ENCODE results near the gene ELMO3. TPM values are rescaled to one million over a fixed set of nuclear protein-coding genes. Genes with fewer than 3 reads are reported as not detected.

The ELMO3 gene
- total and polyA plus RNA-seq, 7 donors, result 0.26 to 0.82 (median 0.53) TPM

GRCh38 chr16:67246081-67246755 is 47.3 kb downstream of the ELMO3 start:
- Histone ChIP-seq H3K36me3 (ENCODE audit: insufficient read depth in 1 of 2, low read depth in 1 of 2) (no peaks in the 10 kb centered on the region), H3K4me3 (peak overlapping the region; percentile 94), H3K27ac (peak overlapping the region; percentile 99), H3K4me1 (peaks cover 51% of the 10 kb centered on the region), H3K27me3 (ENCODE audit: insufficient read depth in 3 of 3, low read length in 2 of 3) (no peaks in the 10 kb centered on the region), H3K9me3 (no peaks in the 10 kb centered on the region)
- intact Hi-C loops (cut with DNase I), result no loop called here
- DNase-seq (peak; percentile 83 to 91), ATAC-seq (peak; percentile 33 to 58 (median 44))
- WGBS, 3 donors, result 0% methylated on average over 38 to 48 of the region's 48 CpGs
- peak; percentile 33 for TF ChIP-seq CTCF (IDR thresholded peaks at IDR 0.05)

GRCh38 chr16:67246756-67247191 is 47.8 kb downstream of the ELMO3 start:
- peak; percentile 8 to 30 (median 10) for ATAC-seq
- no peak for DNase-seq
- Histone ChIP-seq H3K9me3 (no peaks in the 10 kb centered on the region), H3K4me1 (peaks cover 45% of the 10 kb centered on the region), H3K36me3 (ENCODE audit: insufficient read depth in 1 of 2, low read depth in 1 of 2) (no peaks in the 10 kb centered on the region), H3K27me3 (ENCODE audit: insufficient read depth in 3 of 3, low read length in 2 of 3) (no peaks in the 10 kb centered on the region), H3K4me3 (peak overlapping the region; percentile 94), H3K27ac (peak overlapping the region; percentile 99)
- TF ChIP-seq CTCF (IDR thresholded peaks at IDR 0.05), result no peak
- intact Hi-C loops (cut with DNase I), result no loop called here
- 0 to 1% (median 0%) methylated on average over 20 to 26 of the region's 26 CpGs for WGBS, 3 donors

GRCh38 chr16:67247192-67248072 is 48.5 kb downstream of the ELMO3 start, which contains the start of gene FHOD1:
FHOD1 (minus strand) TSS chr16:67247481; CDS start chr16:67247410, 71 bp downstream.
- Histone ChIP-seq H3K4me1 (peaks cover 38% of the 10 kb centered on the region), H3K27ac (peak within 1 kb of the TSS; percentile 99), H3K36me3 (ENCODE audit: insufficient read depth in 1 of 2, low read depth in 1 of 2) (no peaks in the 10 kb centered on the region), H3K4me3 (peak within 1 kb of the TSS; percentile 94), H3K27me3 (ENCODE audit: insufficient read depth in 3 of 3, low read length in 2 of 3) (no peaks in the 10 kb centered on the region), H3K9me3 (no peaks in the 10 kb centered on the region)
- no peak for TF ChIP-seq CTCF (IDR thresholded peaks at IDR 0.05)
- 0% methylated on average over 53 to 60 of the region's 60 CpGs for WGBS, 3 donors
- intact Hi-C loops (cut with DNase I), result no loop called here
- peak; percentile 98 to 99 for DNase-seq
- ATAC-seq, result peak; percentile 63 to 71 (median 70)

GRCh38 chr16:67248073-67248400 is 49.1 kb downstream of the ELMO3 start:
- DNase-seq (no peak), ATAC-seq (no peak)
- no peaks in the 10 kb centered on the region for H3K36me3 ChIP-seq (ENCODE audit: insufficient read depth in 1 of 2, low read depth in 1 of 2)
- TF ChIP-seq CTCF (IDR thresholded peaks at IDR 0.05), result no peak
- H3K4me3 ChIP-seq, result peak overlapping the region; percentile 94
- peak overlapping the region; percentile 99 for H3K27ac ChIP-seq
- H3K9me3 ChIP-seq, result no peaks in the 10 kb centered on the region
- WGBS, 3 donors, result 1 to 9% (median 7%) methylated on average over 7 of the region's 7 CpGs
- H3K4me1 ChIP-seq, result peaks cover 32% of the 10 kb centered on the region
- intact Hi-C loops (cut with DNase I), result no loop called here
- no peaks in the 10 kb centered on the region for H3K27me3 ChIP-seq (ENCODE audit: insufficient read depth in 3 of 3, low read length in 2 of 3)
